DOHH2 (cell line): ENCODE data around the gene MRPL18.

ENCODE experiments used
- H3F3A ChIP-seq: fragments of 200-600 bp; sonication (generic), shearing (Covaris generic); 2 replicates; pipeline ENCODE4 v1.6.0; 2016; ENCODE audit warnings: antibody characterized with exemption, mild to moderate bottlenecking; ENCODE audit not compliant: control insufficient read depth, insufficient read depth
- H3K27ac ChIP-seq: fragments of 200-600 bp; sonication (generic); 2 replicates; pipeline ENCODE4 v1.5.1; 2014; ENCODE audit warnings: low read depth, mild to moderate bottlenecking, low read length, moderate library complexity
- H3K27me3 ChIP-seq: fragments of 200-600 bp; sonication (generic); 2 replicates; pipeline ENCODE4 v1.6.1; 2014; ENCODE audit warnings: mild to moderate bottlenecking, low read length, mixed read lengths; ENCODE audit not compliant: control insufficient read depth
- H3K36me3 ChIP-seq: fragments of 200-600 bp; sonication (generic); 2 replicates; pipeline ENCODE4 v1.6.1; 2014; ENCODE audit warnings: mild to moderate bottlenecking, low read length, moderate library complexity, mixed read lengths; ENCODE audit not compliant: control insufficient read depth
- H3K4me1 ChIP-seq: fragments of 200-600 bp; sonication (generic); 2 replicates; pipeline ENCODE4 v1.6.1; 2014; ENCODE audit warnings: mild to moderate bottlenecking, low read length, mixed read lengths; ENCODE audit not compliant: control insufficient read depth
- H3K4me2 ChIP-seq: fragments of 200-600 bp; sonication (generic); 2 replicates; pipeline ENCODE4 v1.6.0; 2014; ENCODE audit warnings: mild to moderate bottlenecking, low read length, moderate library complexity
- H3K4me3 ChIP-seq: fragments of 200-600 bp; sonication (generic); 2 replicates; pipeline ENCODE4 v1.5.1; 2014; ENCODE audit warnings: mild to moderate bottlenecking, low read length, mixed read lengths
- H3K79me2 ChIP-seq: fragments of 200-600 bp; sonication (generic); 2 replicates; pipeline ENCODE4 v1.6.1; 2014; ENCODE audit warnings: mild to moderate bottlenecking, low read length, mixed read lengths; ENCODE audit not compliant: control insufficient read depth
- H3K9me2 ChIP-seq: fragments of 200-600 bp; sonication (generic); replicated peaks from 2 replicates; pipeline ENCODE4 v1.6.1; 2014; ENCODE audit warnings: mild to moderate bottlenecking, low read length, mixed read lengths; ENCODE audit not compliant: control insufficient read depth
- H3K9me3 ChIP-seq: fragments of 200-600 bp; sonication (generic); 2 replicates; pipeline ENCODE4 v1.6.1; 2014; ENCODE audit warnings: antibody characterized with exemption, low read length, mixed read lengths; ENCODE audit not compliant: control insufficient read depth, insufficient read depth
- H4K20me1 ChIP-seq: fragments of 200-600 bp; sonication (generic); 2 replicates; pipeline ENCODE4 v1.6.0; 2014; ENCODE audit warnings: low read depth, mild to moderate bottlenecking, antibody characterized with exemption, low read length, moderate library complexity; ENCODE audit not compliant: control insufficient read depth, insufficient read depth
- EZH2phosphoT487 ChIP-seq: fragments of 200-600 bp; sonication (generic); IDR thresholded peaks from 2 replicates; pipeline ENCODE4 v1.6.1; 2017; ENCODE audit warnings: borderline replicate concordance, mild to moderate bottlenecking, antibody characterized with exemption, low read length, moderate library complexity, mixed read lengths
- TF ChIP-seq, protein P1 (sequence below): fragments of 200-600 bp; sonication (generic); IDR thresholded peaks from one replicate; pipeline ENCODE4 v1.5.1; 2014; ENCODE audit warnings: antibody characterized with exemption, mild to moderate bottlenecking, low read depth, low read length; ENCODE audit not compliant: poor library complexity, severe bottlenecking

The MRPL18 gene

DNA sequence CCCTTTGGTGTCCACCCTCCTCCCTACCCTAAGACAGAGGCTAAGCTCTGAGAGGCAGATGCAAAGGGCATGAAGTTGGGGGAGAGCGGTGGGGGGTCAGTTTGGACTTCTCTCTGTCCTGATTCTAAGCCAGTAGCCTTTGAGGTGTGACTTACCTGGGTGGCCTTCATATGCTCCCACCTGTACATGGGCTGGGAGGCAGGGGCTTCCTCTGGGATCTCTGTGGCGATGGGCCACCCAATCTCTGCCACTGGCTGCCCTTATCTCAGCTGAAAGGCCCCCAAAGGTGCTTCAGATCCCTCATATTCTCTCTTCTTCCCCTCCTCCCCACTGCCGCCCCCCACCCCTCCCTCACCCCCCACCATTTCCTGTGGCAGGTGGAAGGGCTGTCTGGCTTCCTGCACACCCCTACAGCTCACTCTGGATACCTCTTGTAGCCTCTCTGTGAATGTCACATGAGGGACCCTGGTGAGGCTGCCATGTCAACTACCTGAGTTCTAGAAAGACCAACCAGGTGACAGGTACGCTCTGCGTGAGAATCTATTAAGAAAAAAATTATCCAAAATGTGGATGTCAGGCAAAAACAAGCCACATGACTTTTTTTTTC lies 43.8 kb downstream of the MRPL18 start:
- H3K27me3 ChIP-seq: peaks cover 7% of the 10 kb centered on the region
- H3K9me3 ChIP-seq: no peaks in the 10 kb centered on the region
- H3K9me2 ChIP-seq: no peaks in the 10 kb centered on the region
- H3F3A ChIP-seq: no peaks in the 10 kb centered on the region
- H3K4me3 ChIP-seq: no peak overlapping the region
- no peaks in the 10 kb centered on the region for H3K36me3 ChIP-seq
- no peaks in the 10 kb centered on the region for H4K20me1 ChIP-seq
- no peak for TF ChIP-seq EZH2phosphoT487
- TF ChIP-seq, protein P1, sequence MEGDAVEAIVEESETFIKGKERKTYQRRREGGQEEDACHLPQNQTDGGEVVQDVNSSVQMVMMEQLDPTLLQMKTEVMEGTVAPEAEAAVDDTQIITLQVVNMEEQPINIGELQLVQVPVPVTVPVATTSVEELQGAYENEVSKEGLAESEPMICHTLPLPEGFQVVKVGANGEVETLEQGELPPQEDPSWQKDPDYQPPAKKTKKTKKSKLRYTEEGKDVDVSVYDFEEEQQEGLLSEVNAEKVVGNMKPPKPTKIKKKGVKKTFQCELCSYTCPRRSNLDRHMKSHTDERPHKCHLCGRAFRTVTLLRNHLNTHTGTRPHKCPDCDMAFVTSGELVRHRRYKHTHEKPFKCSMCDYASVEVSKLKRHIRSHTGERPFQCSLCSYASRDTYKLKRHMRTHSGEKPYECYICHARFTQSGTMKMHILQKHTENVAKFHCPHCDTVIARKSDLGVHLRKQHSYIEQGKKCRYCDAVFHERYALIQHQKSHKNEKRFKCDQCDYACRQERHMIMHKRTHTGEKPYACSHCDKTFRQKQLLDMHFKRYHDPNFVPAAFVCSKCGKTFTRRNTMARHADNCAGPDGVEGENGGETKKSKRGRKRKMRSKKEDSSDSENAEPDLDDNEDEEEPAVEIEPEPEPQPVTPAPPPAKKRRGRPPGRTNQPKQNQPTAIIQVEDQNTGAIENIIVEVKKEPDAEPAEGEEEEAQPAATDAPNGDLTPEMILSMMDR: no peak
- no peak overlapping the region for H3K27ac ChIP-seq
- H3K79me2 ChIP-seq: no peaks in the 10 kb centered on the region
- H3K4me2 ChIP-seq: peak overlapping the region; percentile 19; the same call in 1 of the 2 replicates
- H3K4me1 ChIP-seq: peaks cover 34% of the 10 kb centered on the region

DNA sequence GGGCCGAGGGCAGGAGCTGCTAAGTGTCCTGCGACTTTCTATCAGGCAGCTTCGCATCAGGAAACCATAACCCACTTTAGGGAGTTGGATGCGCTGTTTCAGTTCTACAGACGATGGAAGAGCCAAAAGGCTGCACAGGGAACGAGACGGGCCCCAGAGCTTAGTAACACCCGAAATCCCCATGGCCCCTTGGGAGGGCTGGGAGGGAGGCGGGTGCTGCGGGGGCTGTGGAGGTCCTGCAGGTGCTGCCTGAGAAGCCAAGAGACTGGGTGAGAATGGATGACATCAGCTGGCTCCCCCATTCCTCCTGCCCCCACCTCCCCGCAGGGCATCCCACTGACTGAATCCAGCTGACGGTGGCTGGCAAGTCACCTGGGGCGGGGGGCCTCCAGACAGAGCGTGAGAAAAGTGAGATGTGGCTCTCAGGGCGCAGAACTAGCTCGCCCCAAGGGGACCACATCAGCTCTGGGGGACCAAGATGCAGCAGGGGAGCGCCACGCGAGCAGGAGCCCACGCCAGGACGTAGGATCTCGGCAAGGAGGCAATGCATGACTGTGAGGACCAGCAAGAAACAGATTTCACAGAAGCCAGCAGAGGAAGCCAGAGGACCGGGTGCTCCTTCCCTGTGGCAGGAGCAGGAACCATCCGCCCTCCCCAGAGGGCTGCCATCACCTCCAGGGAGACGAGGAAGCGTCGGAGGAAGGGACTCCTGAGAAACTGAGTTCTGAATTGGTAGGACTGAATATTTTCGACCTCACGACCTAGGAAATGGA lies 46.6 kb downstream of the MRPL18 start:
- H3K9me3 ChIP-seq: no peaks in the 10 kb centered on the region
- TF ChIP-seq EZH2phosphoT487: no peak
- TF ChIP-seq, protein P1: no peak
- no peak overlapping the region for H3K4me2 ChIP-seq
- no peak overlapping the region for H3K27ac ChIP-seq
- H4K20me1 ChIP-seq: no peaks in the 10 kb centered on the region
- H3K36me3 ChIP-seq: no peaks in the 10 kb centered on the region
- no peaks in the 10 kb centered on the region for H3K79me2 ChIP-seq
- H3K4me3 ChIP-seq: no peak overlapping the region
- peaks cover 14% of the 10 kb centered on the region for H3K27me3 ChIP-seq
- H3K9me2 ChIP-seq: no peaks in the 10 kb centered on the region
- H3F3A ChIP-seq: no peaks in the 10 kb centered on the region
- peaks cover 16% of the 10 kb centered on the region for H3K4me1 ChIP-seq

GRCh38 chr6:159837511-159837910 lies 47.2 kb downstream of the MRPL18 start:
- no peaks in the 10 kb centered on the region for H3K9me3 ChIP-seq
- H3K9me2 ChIP-seq: no peaks in the 10 kb centered on the region
- peaks cover 16% of the 10 kb centered on the region for H3K4me1 ChIP-seq
- no peaks in the 10 kb centered on the region for H3K79me2 ChIP-seq
- TF ChIP-seq EZH2phosphoT487: no peak
- TF ChIP-seq, protein P1: no peak
- H3K27ac ChIP-seq: no peak overlapping the region
- no peaks in the 10 kb centered on the region for H4K20me1 ChIP-seq
- no peaks in the 10 kb centered on the region for H3F3A ChIP-seq
- peaks cover 14% of the 10 kb centered on the region for H3K27me3 ChIP-seq
- H3K4me3 ChIP-seq: no peak overlapping the region
- H3K4me2 ChIP-seq: no peak overlapping the region
- H3K36me3 ChIP-seq: no peaks in the 10 kb centered on the region
